Kasumi-1 (cell line): Measurements from ENCODE around the gene CLSTN2.

Experiments
- DNase-seq, 2 experiments: peaks; one replicate each; lab custom pipeline; 2025; lab: John Stamatoyannopoulos, UW

Gene CLSTN2

GRCh38 chr3:140007081-140007480 lies 72.1 kb downstream of the CLSTN2 start:
- DNase-seq: no peak

DNA sequence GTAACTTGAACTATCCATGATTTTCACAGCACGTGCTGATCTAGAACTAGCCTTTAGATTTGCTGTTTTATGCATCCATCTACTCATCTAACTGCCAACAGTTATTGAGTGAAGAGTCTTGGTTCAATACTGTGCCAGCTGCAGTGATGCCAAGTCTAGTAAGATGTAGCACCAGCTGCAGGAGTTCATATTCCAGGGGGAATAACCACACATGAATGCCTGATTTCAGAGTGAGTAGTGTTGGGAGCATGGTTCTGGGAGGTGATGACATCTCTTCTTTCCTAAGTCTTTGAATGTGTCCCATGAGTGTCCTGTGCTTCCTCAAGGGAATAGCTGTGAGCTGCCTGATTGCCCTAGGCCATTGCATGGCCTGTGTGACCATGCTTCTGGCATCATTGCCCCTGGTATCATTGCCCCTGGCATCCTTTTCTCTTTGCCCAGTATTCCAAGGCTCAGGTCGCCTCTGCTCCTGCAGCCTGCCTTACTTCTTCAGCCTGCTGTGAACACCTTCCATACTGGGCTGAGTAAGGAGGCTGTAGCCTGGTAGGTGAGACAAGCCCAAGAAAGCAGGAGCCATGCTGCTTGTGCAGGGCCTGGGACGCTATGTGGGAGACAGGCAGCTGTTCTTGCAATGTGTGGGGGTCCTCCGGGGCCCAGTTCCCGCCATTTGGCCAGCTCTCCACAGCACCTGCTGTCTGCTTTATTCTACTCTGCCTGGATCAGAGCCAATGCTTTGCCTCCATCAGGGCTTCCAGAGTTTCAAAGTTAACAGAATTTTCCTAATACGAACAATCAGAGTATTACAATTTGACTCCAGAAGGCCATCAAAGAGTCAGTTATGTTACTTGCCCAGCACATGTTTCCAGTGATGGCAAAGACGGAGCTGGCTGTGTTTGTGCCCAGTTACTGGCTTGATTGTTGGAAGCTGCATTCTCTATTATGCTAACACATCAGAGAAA lies 73.2 kb downstream of the CLSTN2 start:
- no peak for DNase-seq

DNA sequence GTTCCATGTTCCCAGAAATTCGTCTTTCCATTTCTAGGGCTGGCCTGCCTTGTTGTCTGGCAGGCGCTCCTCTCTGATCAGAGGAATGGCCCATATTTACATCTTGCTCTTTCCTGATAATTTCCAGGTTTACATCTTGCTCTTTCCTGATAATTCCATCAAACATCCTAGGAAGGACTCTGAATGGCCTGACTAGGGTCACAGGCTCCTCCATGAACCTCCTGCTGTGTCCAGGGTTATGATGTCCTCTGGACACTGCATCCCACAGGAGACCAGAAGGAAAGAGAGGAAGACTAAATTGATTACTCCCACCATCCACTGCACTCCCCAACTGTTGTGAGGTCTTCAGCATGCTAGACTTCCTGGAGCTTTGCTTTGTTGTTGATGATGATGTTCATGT lies 75.4 kb downstream of the CLSTN2 start:
- DNase-seq: no peak

GRCh38 chr3:140011086-140011485 lies 76.1 kb downstream of the CLSTN2 start:
- no peak for DNase-seq

GRCh38 chr3:140011611-140012277 lies 76.8 kb downstream of the CLSTN2 start:
- DNase-seq: no peak

DNA sequence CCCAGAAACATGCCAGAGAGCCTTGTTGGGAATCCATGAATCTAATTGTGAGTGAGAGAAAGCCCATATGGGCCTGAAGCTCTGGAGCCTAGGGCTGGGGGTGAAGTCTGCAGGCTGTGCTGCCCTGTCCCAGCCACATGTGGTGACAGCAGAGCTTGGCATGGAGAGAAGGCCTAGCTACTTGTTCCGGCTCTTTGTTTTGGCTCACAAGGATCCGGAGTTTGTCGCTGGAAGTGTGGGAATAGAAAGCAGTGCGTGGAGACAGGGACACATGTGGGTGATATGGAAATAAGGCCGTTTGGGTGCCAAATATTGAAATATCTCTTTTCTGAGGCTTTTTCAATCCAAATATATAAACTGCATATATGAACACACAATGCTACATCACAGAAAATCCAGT lies 78.2 kb downstream of the CLSTN2 start:
- no peak for DNase-seq

DNA sequence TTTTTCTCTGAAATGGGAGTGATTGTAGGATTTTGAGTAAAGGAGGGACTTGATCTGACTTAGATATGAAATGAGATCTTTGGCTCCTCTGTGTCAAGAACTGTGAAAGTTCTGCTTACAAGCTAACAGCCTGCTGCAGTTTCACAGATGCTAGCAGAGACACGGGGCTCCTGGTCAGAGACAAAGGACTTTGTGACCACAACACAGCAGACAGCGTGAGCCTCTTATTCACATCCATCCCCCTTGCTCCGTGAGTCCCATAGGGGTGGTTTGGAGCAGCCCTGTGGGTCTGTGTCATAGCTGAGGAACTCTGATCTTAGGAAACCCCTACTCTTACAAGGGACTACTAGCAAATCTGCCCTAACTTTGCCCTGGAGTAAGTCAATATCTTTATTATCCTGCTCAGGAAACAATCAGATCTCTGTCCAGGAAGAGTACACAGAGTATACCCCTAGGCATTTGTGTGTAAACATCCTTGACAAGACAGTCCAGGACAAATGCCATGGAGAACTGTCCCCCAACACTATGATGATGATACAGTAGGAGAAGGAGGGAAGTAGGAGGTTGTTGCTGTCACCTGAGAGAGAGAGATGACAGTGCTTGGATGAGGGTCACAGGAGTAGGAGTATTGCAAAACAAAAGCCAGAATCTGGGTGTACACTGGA lies 80.0 kb downstream of the CLSTN2 start:
- no peak for DNase-seq

- no peak for DNase-seq
These were observed 80.8 kb downstream of the CLSTN2 start for GRCh38 chr3:140015741-140016140.

DNA sequence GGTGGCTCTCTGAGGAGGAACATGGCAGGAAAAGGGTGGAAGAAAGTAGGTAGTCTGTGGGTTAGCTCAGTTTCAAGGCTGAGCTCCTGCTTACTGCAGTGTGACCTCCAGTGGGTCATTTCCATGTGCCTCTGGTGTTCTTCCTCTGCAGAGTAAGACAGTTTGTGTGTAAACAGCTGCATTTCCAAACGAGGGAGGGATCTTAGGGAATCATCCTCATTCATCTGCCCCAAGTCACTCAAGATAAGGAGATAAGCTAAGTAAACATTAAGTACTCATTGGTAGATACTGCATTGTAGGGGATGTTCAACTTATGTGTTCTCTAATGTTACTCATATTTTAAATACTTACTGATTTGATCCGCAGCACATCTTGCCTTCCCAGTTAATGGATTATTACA lies 83.6 kb downstream of the CLSTN2 start:
- DNase-seq: no peak

DNA sequence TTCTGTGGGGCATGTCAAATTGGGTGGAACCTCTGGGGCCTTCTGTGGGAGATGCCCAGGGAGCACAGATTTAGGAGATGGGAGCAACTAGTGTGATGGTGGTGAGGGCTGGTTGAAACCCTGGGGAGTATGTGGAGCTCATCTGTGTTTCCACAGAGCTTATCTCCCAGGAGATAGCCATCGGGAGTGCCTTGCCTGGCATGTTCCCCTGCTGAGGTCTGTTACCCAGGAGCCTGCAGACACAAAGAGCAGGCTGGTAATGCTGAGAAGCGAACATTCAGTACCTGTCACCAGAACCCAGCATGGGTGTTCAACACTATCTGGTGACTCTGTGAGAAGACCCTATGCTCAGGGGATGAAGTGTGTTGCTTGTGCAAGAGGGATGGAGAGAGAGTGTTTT lies 85.0 kb downstream of the CLSTN2 start:
- DNase-seq: no peak

DNA sequence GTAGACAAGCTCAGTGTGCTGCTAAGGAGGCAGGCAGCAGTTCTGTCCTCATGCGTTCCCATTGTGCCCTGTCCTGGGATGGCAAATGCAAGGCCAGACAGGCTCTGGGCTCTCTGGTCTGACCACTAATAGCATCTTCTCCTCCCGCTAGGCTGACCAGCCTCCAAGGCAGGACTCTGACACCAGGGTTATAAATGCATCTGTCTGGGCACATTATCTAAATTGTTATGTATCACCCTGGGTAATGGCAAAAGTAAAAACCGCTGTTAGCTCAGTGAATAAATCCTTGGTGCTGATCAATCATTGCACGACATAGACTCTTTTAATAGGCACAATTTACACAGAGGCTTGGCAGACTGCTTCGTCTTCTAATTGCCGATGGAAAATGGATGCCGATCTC lies 85.6 kb downstream of the CLSTN2 start:
- DNase-seq: no peak

GRCh38 chr3:140021269-140021668 lies 86.3 kb downstream of the CLSTN2 start:
- no peak for DNase-seq

- no peak for DNase-seq
These were observed 87.2 kb downstream of the CLSTN2 start for GRCh38 chr3:140022066-140022770.

- DNase-seq: no peak
These were observed 88.9 kb downstream of the CLSTN2 start for GRCh38 chr3:140023616-140024530.

DNA sequence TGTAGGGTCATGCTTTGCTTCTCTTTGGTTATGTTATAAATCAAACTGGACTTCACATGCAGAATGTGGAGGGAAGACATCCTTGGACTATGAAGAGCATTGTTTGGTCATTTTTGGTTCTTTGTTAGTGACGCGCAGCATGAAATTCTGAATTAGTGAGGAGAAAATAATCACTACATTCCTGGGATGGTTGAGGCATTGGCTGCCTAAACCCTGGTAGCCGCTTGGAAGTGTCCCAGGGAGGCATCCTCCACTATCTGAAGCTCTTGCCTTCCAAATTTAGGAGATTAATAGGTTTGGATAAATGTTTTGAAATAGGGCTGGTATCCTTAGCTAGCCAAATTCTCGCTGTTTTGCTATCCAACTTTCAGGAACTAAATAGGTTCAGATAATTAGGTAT lies 96.2 kb downstream of the CLSTN2 start:
- no peak for DNase-seq

- no peak for DNase-seq
These were observed 99.1 kb downstream of the CLSTN2 start for GRCh38 chr3:140034058-140034457.

GRCh38 chr3:140035871-140036270 lies 100.9 kb downstream of the CLSTN2 start:
- no peak for DNase-seq

DNA sequence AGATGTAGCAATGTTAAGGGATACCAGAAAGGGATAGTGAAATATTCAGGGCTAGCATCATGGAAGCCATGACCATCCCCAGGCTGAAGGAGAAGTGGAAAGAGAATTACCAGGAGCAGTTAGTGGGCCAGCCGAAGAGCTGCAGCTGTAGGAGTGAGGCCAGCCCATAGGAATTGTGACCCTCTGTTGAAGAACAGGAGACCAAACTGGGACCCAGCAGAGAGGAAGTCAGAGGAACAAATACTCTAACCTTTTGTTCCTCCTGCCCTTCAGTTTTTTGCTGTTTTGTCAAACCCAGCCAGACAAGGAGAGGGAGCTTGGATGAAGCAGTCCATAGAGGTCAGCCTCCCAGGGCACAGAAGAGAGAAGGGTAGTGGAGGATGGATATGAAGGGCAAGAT lies 115.4 kb downstream of the CLSTN2 start:
- no peak for DNase-seq

DNA sequence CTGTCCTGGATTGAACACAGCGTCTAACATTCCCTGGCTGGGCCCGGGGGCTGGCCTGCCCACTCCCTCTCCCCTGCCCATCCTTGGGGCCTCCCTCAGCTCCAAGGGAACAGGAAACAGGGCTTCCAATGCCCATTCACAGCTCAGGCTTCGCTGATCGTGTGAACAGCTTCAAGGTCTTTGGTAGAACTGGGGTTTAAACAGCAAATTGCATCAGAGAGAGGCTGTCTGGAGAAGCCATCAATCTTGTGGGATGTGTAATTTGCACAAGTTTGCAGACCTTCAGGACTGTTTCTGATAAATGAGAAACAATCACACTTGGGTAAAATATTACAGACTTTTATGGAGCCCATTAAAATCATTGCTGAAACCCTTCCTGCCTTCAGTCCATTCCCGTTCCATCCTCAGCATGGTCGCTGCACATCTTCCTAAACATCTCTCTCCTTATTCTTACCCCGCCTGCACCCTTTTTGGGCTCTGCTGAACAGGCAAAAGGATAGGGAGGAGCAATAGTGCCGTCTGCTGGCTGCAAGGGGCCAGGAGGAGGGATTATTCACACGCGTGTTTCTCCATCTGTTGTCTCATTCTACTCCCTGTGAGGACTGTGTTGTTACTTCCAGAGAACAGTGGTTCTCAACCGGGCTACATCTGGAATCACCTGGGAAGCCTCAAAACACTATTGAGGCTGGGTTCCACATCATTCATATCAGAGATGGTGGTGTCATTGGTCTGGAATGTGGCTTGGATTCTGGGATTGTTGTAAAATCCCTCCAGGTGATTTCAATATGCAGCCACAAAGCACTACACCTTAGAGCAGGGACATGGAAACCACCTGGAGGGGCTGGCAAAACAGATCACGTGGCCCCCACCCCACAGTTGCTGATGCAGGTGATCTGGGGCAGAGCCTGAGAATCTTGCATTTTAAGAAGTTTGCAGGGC lies 116.3 kb downstream of the CLSTN2 start:
- DNase-seq: peak in 1 of 2 experiments; percentile 2
